Panc1 (cell line): ENCODE measurements around the gene EEA1.

ENCODE experiments used
- CTCF ChIP-seq: fragments of 450-650 bp; IDR thresholded peaks from 2 replicates; pipeline ENCODE4 v1.5.1; 2017; ENCODE audit warnings: mild to moderate bottlenecking
- POLR2AphosphoS5 ChIP-seq: IDR thresholded peaks from 2 replicates; pipeline ENCODE4 v1.6.1; 2012; ENCODE audit warnings: mild to moderate bottlenecking, low read depth, low read length, moderate library complexity
- REST ChIP-seq, 2 experiments: IDR thresholded peaks; 2 replicates each; pipeline ENCODE4 v1.6.1; 2011 to 2012; ENCODE audit warnings: low read depth in 2 of 2, control low read depth in 1 of 2, low read length in 1 of 2, mild to moderate bottlenecking in 1 of 2, moderate library complexity in 1 of 2; ENCODE audit not compliant: insufficient read depth in 1 of 2
- SIN3A ChIP-seq: IDR thresholded peaks from 2 replicates; pipeline ENCODE4 v1.6.1; 2012; ENCODE audit warnings: low read depth, mild to moderate bottlenecking, low read length, moderate library complexity, borderline replicate concordance; ENCODE audit not compliant: insufficient read depth
- TCF7L2 ChIP-seq: IDR thresholded peaks from 2 replicates; pipeline ENCODE4 v1.6.1; 2011; ENCODE audit warnings: mild to moderate bottlenecking, low read depth, low read length, inconsistent platforms

GRCh38 chr12:92938018-92938417 is 8.9 kb upstream of the EEA1 start:
- TF ChIP-seq REST (IDR thresholded peaks at IDR 0.05; ENCODE audit: insufficient read depth in 1 of 2, low read depth in 2 of 2, low read length in 1 of 2) (no peak), CTCF (no peak), TCF7L2 (no peak), POLR2AphosphoS5 (no peak), SIN3A (no peak)
